ENCODE results near the gene FAM78B. TPM values are rescaled to one million over a fixed set of nuclear protein-coding genes. Genes with fewer than 3 reads are reported as not detected.

FAM78B gene
- total RNA-seq, 2 donors from 2014 or later = 2.3 to 4.2 TPM

DNA sequence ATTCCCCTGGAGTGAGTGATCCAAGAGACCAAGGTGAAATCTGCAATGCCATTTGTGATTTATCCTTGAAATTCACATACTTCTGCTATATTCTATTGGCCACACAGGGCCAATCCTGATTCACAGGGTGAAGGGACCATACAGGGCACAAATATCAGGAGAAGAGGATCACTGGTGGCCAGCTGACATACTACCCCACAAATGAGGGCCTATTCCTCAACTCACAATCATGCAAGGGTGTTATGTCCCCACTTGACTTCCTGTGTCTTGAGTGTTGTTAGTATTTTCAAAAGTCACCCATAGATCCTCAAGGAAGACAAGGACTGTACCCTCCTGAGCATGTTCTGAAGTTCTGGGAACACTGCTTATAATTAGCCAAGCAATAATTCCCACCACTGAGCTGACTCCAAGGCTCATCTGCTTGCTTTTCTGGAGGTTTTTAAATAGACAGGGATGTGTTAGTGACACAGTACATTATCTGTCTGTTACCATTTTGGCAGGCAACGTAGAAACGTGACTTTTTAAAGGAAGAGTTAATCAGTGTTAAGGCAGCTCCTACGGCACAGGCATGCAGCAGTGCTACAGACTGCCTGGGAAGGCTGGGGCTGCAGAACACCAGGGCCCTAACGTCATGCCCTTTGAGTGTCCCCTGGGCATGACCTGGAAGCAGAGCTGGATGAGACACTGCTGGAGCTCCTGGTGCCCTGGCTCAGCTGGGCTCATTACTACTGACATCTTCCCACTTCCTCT lies 137.4 kb downstream of the FAM78B start:
- H3K4me1 ChIP-seq (ENCODE audit: control insufficient read depth, insufficient read depth, low read length) = peaks cover 4% of the 10 kb centered on the region
- no peaks in the 10 kb centered on the region for H3K36me3 ChIP-seq (ENCODE audit: control insufficient read depth, insufficient read depth, low read length)
- DNase-seq = no peak
- 92 to 100% methylated on average over 2 to 4 of the region's 4 CpGs for WGBS, 2 experiments (ENCODE audit: insufficient coverage in 1 of 2, insufficient read length in 1 of 2)
- H3K4me3 ChIP-seq (ENCODE audit: low read length) = no peak overlapping the region
- no peak overlapping the region for H3K27ac ChIP-seq (ENCODE audit: low read depth, low read length)
- H3K27me3 ChIP-seq (ENCODE audit: control insufficient read depth, insufficient read depth, low read length, poor library complexity, severe bottlenecking) = peaks cover 8% of the 10 kb centered on the region
- H3K4me1 Mint-ChIP-seq = peaks cover 28% of the 10 kb centered on the region
- no peak overlapping the region for H3K27ac Mint-ChIP-seq
- H3K9me3 Mint-ChIP-seq = no peaks in the 10 kb centered on the region
- H3K9me3 ChIP-seq (ENCODE audit: control insufficient read depth, low read length) = no peaks in the 10 kb centered on the region
- peaks cover 5% of the 10 kb centered on the region for H3K27me3 Mint-ChIP-seq (ENCODE audit: insufficient read depth)
- no peak overlapping the region for H3K9ac ChIP-seq (ENCODE audit: extremely low read depth, low read length, poor library complexity, severe bottlenecking)
- H3K36me3 Mint-ChIP-seq (ENCODE audit: low read depth) = no peaks in the 10 kb centered on the region
- no peak overlapping the region for H3K4me3 Mint-ChIP-seq
- TF ChIP-seq CTCF (conservative IDR thresholded peaks at IDR 0.05) = no peak

DNA sequence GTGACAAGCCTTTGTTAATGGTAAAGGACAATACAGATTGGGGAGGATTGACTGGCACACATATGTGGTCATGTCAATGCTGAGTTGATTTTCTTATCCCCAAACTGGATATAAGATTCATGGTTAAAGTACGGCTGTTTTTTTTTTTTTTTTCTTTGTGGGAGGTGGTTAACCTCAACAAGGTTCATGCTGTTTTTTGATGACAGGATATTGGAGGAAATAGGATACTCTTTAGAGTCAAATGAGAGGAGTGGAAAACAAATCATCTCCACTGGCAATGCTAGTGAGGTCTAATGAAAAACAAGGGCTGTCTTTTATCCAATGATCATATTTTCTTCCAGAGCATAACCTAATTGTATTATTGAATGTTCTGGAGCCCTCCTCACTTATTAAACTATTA lies 140.2 kb downstream of the FAM78B start:
- WGBS, 2 experiments (ENCODE audit: insufficient coverage in 1 of 2, insufficient read length in 1 of 2) = 88 to 92% methylated on average over 1 of the region's 1 CpG
- Mint-ChIP-seq H3K9me3 (no peaks in the 10 kb centered on the region), H3K27me3 (ENCODE audit: insufficient read depth) (peaks cover 14% of the 10 kb centered on the region)

GRCh38 chr1:166026143-166026542 lies 140.7 kb downstream of the FAM78B start:
- H3K9me3 ChIP-seq (ENCODE audit: control insufficient read depth, low read length) = no peaks in the 10 kb centered on the region
- DNase-seq = no peak
- H3K36me3 ChIP-seq (ENCODE audit: control insufficient read depth, insufficient read depth, low read length) = no peaks in the 10 kb centered on the region
- Mint-ChIP-seq H3K4me3 (no peak overlapping the region), H3K36me3 (ENCODE audit: low read depth) (no peaks in the 10 kb centered on the region), H3K9me3 (no peaks in the 10 kb centered on the region), H3K4me1 (peaks cover 16% of the 10 kb centered on the region), H3K27ac (no peak overlapping the region), H3K27me3 (ENCODE audit: insufficient read depth) (peaks cover 14% of the 10 kb centered on the region)
- peaks cover 8% of the 10 kb centered on the region for H3K27me3 ChIP-seq (ENCODE audit: control insufficient read depth, insufficient read depth, low read length, poor library complexity, severe bottlenecking)
- no peak for TF ChIP-seq CTCF (conservative IDR thresholded peaks at IDR 0.05)
- no peaks in the 10 kb centered on the region for H3K4me1 ChIP-seq (ENCODE audit: control insufficient read depth, insufficient read depth, low read length)
- H3K9ac ChIP-seq (ENCODE audit: extremely low read depth, low read length, poor library complexity, severe bottlenecking) = no peak overlapping the region
- WGBS, 2 experiments (ENCODE audit: insufficient coverage in 1 of 2, insufficient read length in 1 of 2) = 88 to 90% methylated on average over 1 to 2 of the region's 2 CpGs
- no peak overlapping the region for H3K27ac ChIP-seq (ENCODE audit: low read depth, low read length)
- H3K4me3 ChIP-seq (ENCODE audit: low read length) = no peak overlapping the region

More for the DNA sequence above, 140.2 kb downstream of the FAM78B start:
- Mint-ChIP-seq H3K27ac (no peak overlapping the region), H3K4me3 (no peak overlapping the region), H3K36me3 (ENCODE audit: low read depth) (no peaks in the 10 kb centered on the region), H3K4me1 (peaks cover 19% of the 10 kb centered on the region)
- no peak overlapping the region for H3K9ac ChIP-seq (ENCODE audit: extremely low read depth, low read length, poor library complexity, severe bottlenecking)
- DNase-seq = no peak
- H3K4me3 ChIP-seq (ENCODE audit: low read length) = no peak overlapping the region
- TF ChIP-seq CTCF (conservative IDR thresholded peaks at IDR 0.05) = no peak
- no peaks in the 10 kb centered on the region for H3K9me3 ChIP-seq (ENCODE audit: control insufficient read depth, low read length)
- H3K27me3 ChIP-seq (ENCODE audit: control insufficient read depth, insufficient read depth, low read length, poor library complexity, severe bottlenecking) = peaks cover 8% of the 10 kb centered on the region
- H3K36me3 ChIP-seq (ENCODE audit: control insufficient read depth, insufficient read depth, low read length) = no peaks in the 10 kb centered on the region
- no peak overlapping the region for H3K27ac ChIP-seq (ENCODE audit: low read depth, low read length)
- H3K4me1 ChIP-seq (ENCODE audit: control insufficient read depth, insufficient read depth, low read length) = no peaks in the 10 kb centered on the region
